ENCODE data around the gene LETMD1.

- no peak for TF ChIP-seq HNRNPH1 (optimal IDR thresholded peaks at IDR 0.05; ENCODE audit: low read depth, low read length)
- no peak for TF ChIP-seq CHD2 (IDR thresholded peaks at IDR 0.05; ENCODE audit: low read depth, low read length)
- TF ChIP-seq POLR2A (IDR thresholded peaks at IDR 0.05; ENCODE audit: insufficient read depth in 1 of 2, low read depth in 2 of 2, low read length in 2 of 2), result no peak
- TF ChIP-seq ARID2 (CRISPR knock-in tag; IDR thresholded peaks at IDR 0.05; ENCODE audit: borderline replicate concordance), result no peak
- no peak for TF ChIP-seq CTCF (CRISPR knock-in tag; IDR thresholded peaks at IDR 0.05)
- TF ChIP-seq MLXIP (CRISPR knock-in tag; IDR thresholded peaks at IDR 0.05; ENCODE audit: borderline replicate concordance), result no peak
- no peak for TF ChIP-seq TBP (CRISPR knock-in tag; IDR thresholded peaks at IDR 0.05)
- no peak for TF ChIP-seq BRCA1 (CRISPR knock-in tag; IDR thresholded peaks at IDR 0.05)
- TF ChIP-seq BCL3 (CRISPR knock-in tag; IDR thresholded peaks at IDR 0.05), result no peak
- TF ChIP-seq SYNCRIP (IDR thresholded peaks at IDR 0.05; ENCODE audit: insufficient read depth, low read depth, low read length), result no peak
- TF ChIP-seq HOXA3 (CRISPR knock-in tag; IDR thresholded peaks at IDR 0.05), result no peak
- no peak for TF ChIP-seq ZNF784 (CRISPR knock-in tag; IDR thresholded peaks at IDR 0.05; ENCODE audit: borderline replicate concordance)
- TF ChIP-seq ATF2 (CRISPR knock-in tag; IDR thresholded peaks at IDR 0.05), result no peak
Observed at GRCh38 chr12:51033048-51033447, 15.1 kb upstream of the LETMD1 start.
